GM10266 (cell line): ENCODE measurements around the gene PCDHGA1.
"Not testable (repeated sequence)": the region's sequence is repeated elsewhere in the genome, so short reads cannot be mapped to it uniquely, and the experiment has no call there.

Source experiments
- DNase-seq: peaks from one replicate; pipeline ENCODE4 v3.0.0; 2012; ENCODE audit errors: extremely low spot score
- CTCF ChIP-seq: IDR thresholded peaks from 2 replicates; pipeline ENCODE4 v1.5.1; 2012; ENCODE audit warnings: mild to moderate bottlenecking, low read depth; ENCODE audit not compliant: control insufficient read depth, insufficient read depth; ENCODE audit errors: missing control alignments

PCDHGA1 gene

GRCh38 chr5:141342773-141343172, 12.5 kb downstream of the PCDHGA1 start:
- no peak for TF ChIP-seq CTCF
- DNase-seq, result no peak

- TF ChIP-seq CTCF, result peak; percentile 26
- peak; percentile 65 for DNase-seq
Observed at GRCh38 chr5:141343242-141343952, 13.1 kb downstream of the PCDHGA1 start, which contains the start of gene PCDHGA3. Gene PCDHGA3 (plus strand): TSS chr5:141343829. CDS start chr5:141344034, 205 bp downstream.

GRCh38 chr5:141343953-141344463, 13.7 kb downstream of the PCDHGA1 start:
- DNase-seq, result no peak
- TF ChIP-seq CTCF, result no peak

- no peak for TF ChIP-seq CTCF
- no peak for DNase-seq
Observed at GRCh38 chr5:141345327-141345726, 15.0 kb downstream of the PCDHGA1 start.

GRCh38 chr5:141346017-141346416, 15.7 kb downstream of the PCDHGA1 start:
- not testable (repeated sequence) for DNase-seq

GRCh38 chr5:141349917-141350619, 19.8 kb downstream of the PCDHGA1 start, which contains the start of gene PCDHGB1:
Gene PCDHGB1 (plus strand): TSS chr5:141350099. CDS start chr5:141350261, 162 bp downstream.
- peak; percentile 59 for DNase-seq
- TF ChIP-seq CTCF, result peak; percentile 49

GRCh38 chr5:141351591-141351990, 21.3 kb downstream of the PCDHGA1 start:
- TF ChIP-seq CTCF, result no peak
- DNase-seq, result no peak
